ENCODE measurements around the gene RTP3. TPM values are rescaled to one million over a fixed set of nuclear protein-coding genes. Genes with fewer than 3 reads are reported as not detected.

RTP3 gene
- total RNA-seq (2022; extraction: Qiagen RNA extraction; ENCODE audit: low read depth): not detected in 5 replicates

DNA sequence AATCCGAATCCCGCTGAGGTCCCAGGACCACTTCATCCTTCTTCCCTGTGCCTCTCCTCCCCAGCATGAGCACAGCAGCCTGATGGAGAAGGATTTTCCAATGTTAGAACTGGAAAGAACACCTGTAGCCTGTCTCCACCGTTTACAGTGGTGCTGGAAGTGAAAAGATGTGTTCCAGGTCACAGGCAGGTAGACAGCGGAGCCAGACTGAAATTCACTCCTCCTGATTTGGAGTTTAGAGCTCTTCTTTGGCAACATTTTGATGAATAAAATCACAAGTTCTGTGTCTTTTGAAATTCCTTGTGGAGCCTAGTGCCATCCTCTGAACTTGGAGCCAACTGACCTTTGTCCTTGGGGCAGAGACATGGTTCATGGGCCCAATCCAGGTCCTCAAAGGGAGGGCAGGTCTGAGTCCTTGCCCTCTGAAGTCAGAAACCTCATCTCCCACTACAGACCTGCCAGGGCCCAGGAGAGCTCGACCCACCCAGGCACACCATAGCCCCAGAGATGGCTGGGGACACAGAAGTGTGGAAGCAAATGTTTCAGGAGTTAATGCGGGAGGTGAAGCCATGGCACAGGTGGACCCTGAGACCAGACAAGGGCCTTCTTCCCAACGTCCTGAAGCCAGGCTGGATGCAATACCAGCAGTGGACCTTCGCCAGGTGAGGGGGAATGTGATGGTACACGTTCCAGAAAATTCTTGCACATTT is at the start of gene RTP3:
Gene RTP3, plus strand, starts transcription at position 421 of the 710 bp plus-strand sequence. Its CDS starts 87 bp downstream, at position 508.

GRCh38 chr3:46464326-46465195 is 33.2 kb upstream of the RTP3 start, which contains the start of gene LTF:
Gene LTF, minus strand, starts transcription at chr3:46464905. Its CDS starts 38 bp downstream, at chr3:46464867.

Other genes with a start within 250 kb of the RTP3 start
- gene CCR2, start 143.9 kb upstream of the RTP3 start, total RNA-seq (2022; extraction: Qiagen RNA extraction; ENCODE audit: low read depth): not detected in 5 replicates
- not detected in 5 replicates for gene CCR5, start 127.0 kb upstream of the RTP3 start, total RNA-seq (2022; extraction: Qiagen RNA extraction; ENCODE audit: low read depth)
- gene CCRL2, start 90.7 kb upstream of the RTP3 start, total RNA-seq (2022; extraction: Qiagen RNA extraction; ENCODE audit: low read depth): 0.13 to 0.26 TPM (median 0.22 TPM) in 4 of 5 replicates, not detected in the other
- gene LTF, start 33.1 kb upstream of the RTP3 start, total RNA-seq (2022; extraction: Qiagen RNA extraction; ENCODE audit: low read depth): 0.07 TPM in 1 of 5 replicates, not detected in the others
- gene LRRC2, start 68.3 kb downstream of the RTP3 start, total RNA-seq (2022; extraction: Qiagen RNA extraction; ENCODE audit: low read depth): not detected in 5 replicates
- gene FAM240A, start 114.5 kb downstream of the RTP3 start, total RNA-seq (2022; extraction: Qiagen RNA extraction; ENCODE audit: low read depth): not detected in 5 replicates
- gene ALS2CL, start 195.7 kb downstream of the RTP3 start, total RNA-seq (2022; extraction: Qiagen RNA extraction; ENCODE audit: low read depth): 5.4 to 8.5 TPM (median 6.2 TPM) in 5 replicates
- 0.06 to 0.17 TPM (median 0.16 TPM) in 3 of 5 replicates, not detected in the others for gene TMIE, start 203.4 kb downstream of the RTP3 start, total RNA-seq (2022; extraction: Qiagen RNA extraction; ENCODE audit: low read depth)
- not detected in 5 replicates for gene PRSS50, start 219.9 kb downstream of the RTP3 start, total RNA-seq (2022; extraction: Qiagen RNA extraction; ENCODE audit: low read depth)